GM19193 (cell line): ENCODE data around the gene NETO2.

Experiments
- POLR2A ChIP-seq: IDR thresholded peaks from 4 replicates; pipeline ENCODE4 v1.6.1; 2011; ENCODE audit not compliant: insufficient read depth, insufficient read length; ENCODE audit errors: extremely low read depth

The NETO2 gene

DNA sequence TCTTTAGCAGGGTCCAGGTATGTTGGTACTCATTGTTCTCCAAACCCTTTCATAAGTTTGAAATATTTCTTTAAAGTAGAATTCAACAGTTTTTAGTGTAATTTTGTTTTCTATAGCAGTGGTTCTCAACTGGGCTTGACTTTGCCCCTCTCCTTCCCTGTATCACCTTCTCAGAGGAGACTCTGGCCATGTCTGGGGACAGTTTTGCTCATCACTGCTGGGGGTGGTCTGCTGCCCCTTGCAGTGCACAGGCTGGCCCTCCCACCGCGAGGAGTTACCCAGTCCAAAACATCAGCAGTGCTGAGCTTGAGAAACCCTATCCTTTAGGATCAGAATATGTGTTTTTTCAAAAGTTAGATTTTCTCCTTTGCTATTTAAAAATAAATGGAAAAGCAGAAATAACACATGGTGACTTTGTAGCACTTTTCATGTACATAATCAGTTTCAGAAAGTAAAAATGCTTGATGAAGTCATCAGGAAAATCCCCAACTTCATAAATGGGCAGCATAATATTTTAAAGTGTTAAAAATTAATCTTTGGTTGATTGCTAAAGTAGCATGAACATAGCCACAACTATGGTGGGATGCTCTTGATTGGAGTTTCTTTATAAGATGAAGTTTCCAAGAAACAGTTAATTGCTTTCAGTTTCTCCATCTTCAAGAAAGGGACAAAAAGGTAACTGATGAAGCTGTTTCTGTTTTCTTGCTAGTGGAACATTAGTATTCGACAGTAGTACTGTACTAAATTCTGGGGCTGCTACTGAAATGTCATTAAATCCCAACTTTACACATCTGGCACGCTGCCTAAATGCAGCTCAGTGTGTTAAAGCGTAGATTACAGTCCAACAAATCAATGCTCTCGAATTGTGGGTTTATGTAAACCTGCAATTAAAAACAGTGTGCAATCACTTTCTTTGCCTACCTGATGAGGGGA, 70.3 kb downstream of the NETO2 start:
- TF ChIP-seq POLR2A, result no peak

DNA sequence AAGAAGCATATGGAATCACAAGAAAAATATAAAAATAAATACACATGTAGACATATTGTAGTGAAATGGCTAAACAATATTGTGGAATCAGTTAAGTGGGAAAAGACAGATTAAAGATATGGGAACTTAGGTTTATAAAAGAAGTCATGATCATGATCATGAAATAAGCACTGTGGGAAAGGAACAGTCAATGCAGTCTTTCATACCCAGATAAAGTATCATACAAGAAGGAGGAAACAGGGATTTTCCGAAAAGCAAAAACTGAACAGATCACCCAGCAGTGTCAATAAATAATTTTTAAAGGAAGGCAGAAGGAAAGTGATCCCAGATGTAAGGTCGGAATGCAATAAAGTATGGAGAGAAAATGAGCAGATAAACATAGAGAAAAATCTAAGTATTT, 71.6 kb downstream of the NETO2 start:
- no peak for TF ChIP-seq POLR2A

GRCh38 chr16:47069841-47070584, 73.7 kb downstream of the NETO2 start:
- no peak for TF ChIP-seq POLR2A

DNA sequence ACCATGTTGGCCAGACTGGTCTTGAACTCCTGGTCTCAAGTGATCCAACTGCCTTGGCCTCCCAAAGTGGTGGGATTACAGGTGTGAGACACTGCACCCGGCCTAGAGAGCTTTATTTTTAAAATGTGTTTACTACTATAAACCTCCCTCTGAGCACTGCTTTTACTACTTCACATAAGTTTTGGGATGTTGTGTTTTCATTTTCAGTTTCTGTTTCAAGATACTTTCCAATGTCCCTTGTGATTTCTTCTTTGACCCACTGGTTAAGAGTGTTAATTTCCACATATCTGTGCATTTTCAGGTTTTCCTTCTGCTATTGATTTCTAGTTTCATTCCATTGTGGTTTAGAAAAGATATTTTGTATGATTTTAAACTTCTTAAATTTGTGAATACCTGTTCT, 74.4 kb downstream of the NETO2 start:
- TF ChIP-seq POLR2A, result no peak

- no peak for TF ChIP-seq POLR2A
These were observed 76.5 kb downstream of the NETO2 start for GRCh38 chr16:47067203-47067602.

DNA sequence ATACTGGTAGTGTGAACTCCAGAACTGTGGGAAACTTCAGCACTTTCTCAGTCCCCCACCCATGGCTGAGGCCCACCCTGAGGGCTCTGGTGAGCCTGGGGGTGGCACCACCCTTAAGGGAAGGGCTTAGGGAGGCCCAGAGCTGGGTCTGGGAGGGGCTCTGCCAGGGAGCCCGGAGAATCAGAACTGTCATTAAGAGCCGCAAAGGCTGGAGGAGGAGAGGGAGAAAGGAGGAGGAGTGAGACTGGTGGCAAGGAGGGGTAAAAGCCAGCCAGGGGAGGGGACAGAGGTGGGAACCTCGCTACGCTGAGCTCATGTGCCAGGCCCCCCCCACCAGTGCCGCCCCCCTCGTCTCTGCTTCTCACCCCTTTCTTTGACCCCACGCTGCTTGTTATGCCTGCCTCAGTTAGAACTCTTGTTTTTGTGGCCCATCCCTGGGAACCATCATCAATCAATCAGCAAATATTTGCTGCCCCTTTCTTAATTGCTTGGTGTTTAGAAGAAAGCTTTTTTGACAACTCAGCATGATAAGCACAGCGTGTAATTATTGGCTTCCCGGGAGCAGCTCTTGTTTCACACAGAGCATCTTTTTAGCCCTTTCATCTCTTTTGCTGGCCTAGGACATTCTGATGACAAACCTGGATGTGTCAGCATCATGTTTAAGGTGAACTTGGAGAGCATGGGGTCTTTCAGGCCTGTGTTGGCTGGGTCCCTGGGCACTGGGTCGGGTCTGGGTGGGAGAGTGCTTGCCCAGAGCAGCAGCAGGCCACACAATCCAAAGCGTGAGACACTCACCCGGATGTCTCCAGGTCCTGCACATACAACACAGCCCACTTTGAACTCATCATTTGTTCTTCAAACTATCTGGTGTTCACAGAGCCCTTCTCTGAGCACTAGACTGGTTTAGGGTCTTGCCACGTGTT, 77.7 kb downstream of the NETO2 start:
- TF ChIP-seq POLR2A, result no peak

DNA sequence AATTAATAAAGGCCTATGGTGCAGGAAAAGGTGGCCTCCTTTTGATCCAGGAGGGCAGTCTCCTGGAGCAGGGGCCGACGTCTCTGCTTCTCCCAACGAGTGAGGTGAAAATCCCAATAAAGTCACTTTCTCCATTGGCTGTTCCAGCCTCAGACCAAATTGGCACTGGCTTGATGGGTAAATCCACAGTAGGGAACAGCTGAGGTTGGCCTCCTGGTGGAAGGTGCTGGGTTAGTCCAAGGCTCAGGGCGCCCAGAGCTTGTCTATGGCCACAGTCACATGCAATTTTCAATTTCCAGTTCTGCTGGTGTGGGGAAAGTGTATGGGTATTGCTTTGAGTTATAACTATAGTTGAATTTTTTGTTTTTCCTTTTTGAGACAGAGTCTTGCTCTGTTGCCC, 79.0 kb downstream of the NETO2 start:
- no peak for TF ChIP-seq POLR2A

- TF ChIP-seq POLR2A, result no peak
These were observed 80.6 kb downstream of the NETO2 start for GRCh38 chr16:47063011-47063724.

- no peak for TF ChIP-seq POLR2A
These were observed 82.5 kb downstream of the NETO2 start for GRCh38 chr16:47061204-47061603.

DNA sequence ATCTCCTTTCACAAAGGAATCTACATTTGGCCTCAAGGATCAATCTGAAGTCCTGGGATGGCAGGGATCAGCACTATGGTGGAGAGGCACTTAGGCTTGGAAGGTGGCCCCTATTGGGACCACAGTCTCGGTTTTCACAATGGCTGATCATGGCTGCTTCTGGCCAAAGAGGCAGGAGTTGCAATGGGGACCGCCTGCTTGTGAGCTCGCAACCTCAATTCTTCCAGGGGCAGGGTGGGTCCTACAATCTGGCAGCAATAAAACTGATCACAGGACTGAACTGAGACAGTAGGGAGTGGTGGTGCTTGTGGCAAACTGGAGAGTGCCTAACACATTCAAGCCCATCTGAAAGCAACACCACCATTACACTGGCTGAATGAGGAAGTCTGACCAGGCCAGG, 83.1 kb downstream of the NETO2 start:
- TF ChIP-seq POLR2A, result no peak

DNA sequence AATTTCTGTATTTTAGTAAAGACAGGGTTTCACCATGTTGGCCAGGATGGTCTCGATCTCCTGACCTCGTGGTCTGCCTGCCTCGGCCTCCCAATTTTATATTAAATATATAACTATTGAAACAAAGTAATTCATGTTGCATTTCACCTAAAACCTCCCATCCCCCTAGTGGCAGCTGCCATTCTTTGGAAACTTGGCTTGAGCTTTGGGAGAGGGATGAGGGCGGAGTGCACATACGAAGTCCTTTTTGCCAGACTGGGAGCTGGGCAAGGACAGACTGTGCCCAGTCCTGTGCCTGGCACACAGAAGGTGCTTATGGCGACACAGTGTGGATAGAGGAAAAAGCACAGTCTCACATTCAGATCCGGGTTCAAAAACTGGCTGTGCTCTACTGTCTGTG, 83.8 kb downstream of the NETO2 start:
- no peak for TF ChIP-seq POLR2A

GRCh38 chr16:47058295-47059086, 85.3 kb downstream of the NETO2 start:
- TF ChIP-seq POLR2A, result no peak

DNA sequence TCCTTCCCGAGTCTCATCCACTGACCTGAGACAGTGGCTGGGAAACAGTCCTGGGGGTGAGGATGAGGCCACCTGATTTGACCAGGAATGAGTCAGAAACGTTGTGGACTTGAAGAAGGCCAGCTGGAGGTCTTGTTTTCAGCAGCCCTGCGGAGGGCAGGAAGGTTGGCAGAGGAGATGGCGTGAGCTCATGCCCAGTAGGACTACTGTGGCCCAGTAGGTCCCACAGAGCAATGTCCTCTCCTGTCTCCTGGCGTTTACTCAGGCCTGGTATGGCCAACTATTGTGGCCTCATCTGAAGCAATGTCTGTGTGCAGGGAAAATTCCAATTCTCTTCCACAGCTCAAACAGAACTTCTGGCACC, 86.1 kb downstream of the NETO2 start:
- no peak for TF ChIP-seq POLR2A
